NCI-H345 (cell line): Measurements from ENCODE around the gene ATRNL1.

Source experiments
- DNase-seq: peaks from one replicate; lab custom pipeline; 2025; lab: John Stamatoyannopoulos, UW

The ATRNL1 gene

DNA sequence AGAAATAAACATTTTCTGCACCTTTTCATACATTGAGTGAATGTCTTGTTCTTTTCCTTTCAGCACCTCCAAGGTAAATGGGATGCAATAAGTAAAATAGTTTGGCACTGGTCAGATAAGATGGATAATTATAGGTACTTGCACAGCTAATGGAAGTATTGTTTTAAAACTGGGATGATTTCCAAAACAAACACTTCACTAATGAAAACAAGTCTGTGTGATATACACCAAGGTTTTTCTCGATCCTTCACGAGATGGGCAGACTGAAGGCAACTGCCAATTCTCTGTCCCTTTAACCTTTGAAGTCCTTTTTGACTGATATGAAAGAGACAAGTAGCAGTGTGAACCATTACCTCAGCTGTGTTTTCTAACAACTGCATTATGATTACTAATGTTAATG is 756.0 kb downstream of the ATRNL1 start:
- no peak for DNase-seq

DNA sequence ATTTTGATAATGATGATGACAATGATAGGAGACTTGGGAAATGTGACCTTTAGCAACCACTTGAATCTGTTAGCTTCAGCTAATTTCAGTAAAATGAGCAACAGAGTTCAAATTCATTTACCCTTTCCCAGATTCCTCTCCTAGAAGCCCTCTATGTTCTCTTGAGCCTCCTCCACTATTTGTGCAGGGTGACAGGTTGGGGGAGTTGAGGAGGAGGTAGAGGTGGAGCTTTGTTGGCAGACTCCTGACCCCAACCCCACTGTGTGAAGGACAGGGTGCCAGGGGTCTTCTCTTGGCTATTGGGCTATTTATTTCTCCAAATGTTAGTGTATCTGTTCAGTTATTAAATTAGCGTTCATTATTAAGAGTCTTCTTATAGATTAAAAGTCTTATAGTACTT is 757.5 kb downstream of the ATRNL1 start:
- DNase-seq = no peak

- DNase-seq = no peak
Observed at GRCh38 chr10:115851695-115852094, 758.5 kb downstream of the ATRNL1 start.

DNA sequence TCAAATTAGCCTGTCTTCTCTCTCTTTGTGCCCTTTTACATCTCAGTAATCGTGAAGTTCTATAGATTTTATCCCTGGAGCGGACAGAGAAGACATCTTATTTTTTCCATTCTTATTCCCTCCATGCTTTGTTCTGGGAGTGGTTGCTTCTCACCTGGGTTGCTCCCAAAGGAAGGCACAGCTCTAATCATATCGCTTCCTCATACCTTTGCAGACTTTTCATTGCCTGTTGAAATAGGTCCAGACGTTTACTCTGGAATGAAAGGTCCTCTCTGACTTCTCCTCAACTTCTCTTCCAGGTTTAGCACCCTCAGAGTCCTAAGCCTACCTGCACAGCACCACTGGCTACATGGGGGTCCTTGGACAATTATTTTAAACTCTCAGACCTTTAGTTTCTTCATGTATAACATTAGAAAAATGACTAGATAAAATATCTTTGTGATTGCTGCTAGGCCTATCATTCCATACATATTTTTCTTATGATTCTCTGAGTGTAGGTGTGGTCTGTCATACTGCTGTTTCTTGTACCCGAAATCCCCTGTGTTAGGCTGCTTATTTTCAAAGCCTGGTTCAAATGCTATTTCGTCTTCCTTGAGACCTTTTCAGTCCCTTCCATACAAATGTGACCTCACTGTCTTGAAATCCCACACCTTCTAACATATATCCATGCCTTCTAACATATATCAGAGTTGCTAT is 761.7 kb downstream of the ATRNL1 start:
- DNase-seq = no peak

GRCh38 chr10:115856580-115856979 is 763.4 kb downstream of the ATRNL1 start:
- no peak for DNase-seq

GRCh38 chr10:115857856-115858255 is 764.7 kb downstream of the ATRNL1 start:
- no peak for DNase-seq

DNA sequence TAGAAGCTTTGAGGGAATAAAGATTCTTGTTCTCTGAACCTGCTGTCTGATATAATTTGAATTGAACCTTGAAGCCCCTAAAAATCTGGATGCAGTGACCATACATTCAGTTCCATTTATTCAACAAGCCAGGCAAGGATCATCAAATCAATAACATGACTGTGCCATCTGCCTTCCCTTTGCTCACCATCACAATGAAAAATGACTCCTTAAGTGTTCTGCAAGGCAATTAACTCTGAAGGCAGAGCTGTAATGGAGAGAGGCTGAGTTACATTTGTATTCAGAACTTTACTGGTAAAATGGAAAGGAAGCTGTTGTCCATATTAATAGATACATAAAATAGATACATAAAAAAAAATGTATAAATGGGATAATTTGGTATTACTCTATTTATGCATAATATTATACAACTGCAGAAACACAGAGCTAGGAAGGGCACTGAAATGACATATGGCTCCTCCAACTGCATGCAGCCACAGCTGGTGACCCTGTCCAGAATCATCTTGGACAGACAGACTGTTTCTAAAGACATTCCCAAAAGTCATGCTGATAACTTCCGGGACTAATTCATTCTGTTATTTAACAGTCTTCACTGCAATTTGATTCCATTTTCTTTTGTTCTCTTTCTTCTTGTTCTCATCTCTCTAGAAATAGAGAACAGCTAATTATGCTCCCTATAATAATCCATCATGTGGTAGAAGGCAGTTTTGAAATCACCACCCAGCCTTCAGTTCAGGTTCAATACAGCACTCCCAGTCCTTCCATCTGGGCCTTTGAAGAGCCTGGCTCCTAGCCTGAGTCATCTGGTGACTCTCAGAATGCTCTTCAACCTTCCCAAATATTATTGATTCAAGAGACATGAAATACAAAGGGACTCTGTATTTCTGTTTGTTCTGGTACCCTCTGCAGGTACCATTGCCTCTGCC is 767.3 kb downstream of the ATRNL1 start:
- no peak for DNase-seq

DNA sequence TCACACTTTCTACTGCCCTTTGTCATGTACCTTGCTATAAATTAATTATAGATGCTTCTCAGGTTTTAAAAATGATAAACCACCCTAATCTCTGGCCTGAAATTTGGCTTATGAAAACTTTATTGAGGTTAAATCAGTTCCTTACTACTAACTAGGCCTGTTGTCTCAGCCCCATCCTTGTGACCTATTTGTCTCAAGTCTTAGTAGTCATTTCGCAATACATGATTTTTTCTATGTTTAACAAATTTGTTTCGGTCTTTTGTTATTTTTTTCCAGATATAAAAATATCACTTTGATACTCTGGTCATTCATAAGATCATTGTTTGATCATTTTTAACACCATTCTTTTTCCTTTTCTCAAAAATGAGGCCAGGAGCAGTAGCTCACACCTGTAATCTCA is 768.3 kb downstream of the ATRNL1 start:
- DNase-seq = no peak

DNA sequence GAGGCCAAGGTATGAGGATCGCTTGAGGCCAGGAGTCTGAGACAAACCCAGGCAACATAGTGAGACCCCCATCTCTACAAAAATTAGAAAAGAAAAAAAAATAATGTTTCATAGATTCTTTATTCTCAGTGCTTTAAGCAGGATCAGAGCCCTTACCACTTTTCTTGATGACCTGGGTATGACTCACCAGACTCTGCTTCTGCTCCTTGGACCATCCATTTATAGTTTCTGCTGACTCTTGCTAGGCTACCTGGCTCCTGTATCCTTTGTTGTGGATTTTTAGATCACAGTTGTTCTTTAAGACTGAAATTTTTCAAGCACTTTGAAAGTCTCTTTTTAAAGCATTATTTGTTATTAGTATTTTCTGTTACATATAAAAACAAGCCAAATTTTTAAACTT is 768.7 kb downstream of the ATRNL1 start:
- no peak for DNase-seq

GRCh38 chr10:115866174-115866573 is 773.0 kb downstream of the ATRNL1 start:
- DNase-seq = no peak

- DNase-seq = no peak
Observed at GRCh38 chr10:115866691-115867090, 773.5 kb downstream of the ATRNL1 start.

DNA sequence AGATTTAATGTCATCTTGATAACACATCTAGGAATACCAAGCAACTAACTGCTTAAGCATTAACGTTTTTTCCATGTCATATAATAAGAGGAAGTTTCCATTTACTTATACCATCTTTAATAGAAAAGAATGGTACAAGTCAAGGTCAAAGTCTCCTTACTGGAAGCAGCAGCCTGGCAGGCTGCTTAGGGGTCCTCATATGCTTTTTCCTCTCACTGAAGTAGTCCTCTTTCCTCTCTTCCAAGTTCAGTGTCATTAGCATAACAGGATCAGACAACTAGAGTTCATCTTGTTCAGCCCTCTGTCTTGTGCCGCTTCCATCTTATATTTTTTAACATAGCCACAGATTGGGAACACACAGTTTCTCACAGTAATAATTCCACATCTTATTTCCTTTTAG is 774.1 kb downstream of the ATRNL1 start:
- DNase-seq = no peak

GRCh38 chr10:115871855-115872254 is 778.7 kb downstream of the ATRNL1 start:
- DNase-seq = no peak

- DNase-seq = no peak
Observed at GRCh38 chr10:115875172-115875571, 782.0 kb downstream of the ATRNL1 start.

GRCh38 chr10:115879372-115880089 is 786.4 kb downstream of the ATRNL1 start:
- no peak for DNase-seq

GRCh38 chr10:115882021-115882420 is 788.9 kb downstream of the ATRNL1 start:
- peak; percentile 69 for DNase-seq

- no peak for DNase-seq
Observed at GRCh38 chr10:115883372-115883771, 790.2 kb downstream of the ATRNL1 start.

GRCh38 chr10:115884331-115884730 is 791.2 kb downstream of the ATRNL1 start:
- DNase-seq = no peak

DNA sequence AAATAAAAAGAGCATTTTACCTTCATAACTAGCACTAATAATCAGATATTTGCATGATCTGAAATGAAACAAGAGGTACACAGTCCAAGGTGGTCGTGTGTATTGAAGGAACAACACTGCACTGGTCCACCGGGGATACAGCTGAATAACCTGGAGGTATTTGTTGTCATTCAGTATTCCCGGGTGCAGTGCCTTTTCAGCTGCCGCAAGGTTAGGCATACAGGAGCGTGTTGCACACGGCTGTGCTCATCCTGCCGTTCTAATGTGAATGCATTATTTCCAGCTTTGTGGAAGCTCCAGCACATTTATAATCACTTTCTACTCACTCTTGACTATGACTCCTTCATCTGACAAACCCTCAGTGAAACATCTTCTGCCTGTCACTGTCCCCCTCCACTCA is 802.0 kb downstream of the ATRNL1 start:
- DNase-seq = no peak

DNA sequence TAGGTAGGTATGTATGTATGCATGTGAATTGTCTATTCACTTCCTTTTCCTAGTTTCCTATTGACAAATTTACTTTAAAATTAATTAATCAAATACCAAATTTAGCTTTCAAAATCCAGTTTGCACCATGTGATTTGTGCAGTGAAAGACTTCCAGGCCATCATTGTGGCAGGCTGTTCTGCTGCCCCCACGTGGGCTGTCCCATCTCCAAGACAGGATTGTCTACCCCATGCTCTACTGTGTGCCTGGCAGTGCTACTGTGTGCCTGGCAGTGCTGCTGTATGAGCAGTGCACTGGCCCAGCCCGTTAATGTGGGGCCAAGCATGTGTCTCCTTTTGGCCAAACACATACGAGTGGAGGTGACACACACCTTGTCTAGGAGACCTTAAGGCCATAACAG is 805.1 kb downstream of the ATRNL1 start:
- DNase-seq = no peak

- no peak for DNase-seq
Observed at GRCh38 chr10:115902596-115902995, 809.4 kb downstream of the ATRNL1 start.

GRCh38 chr10:115903207-115903606 is 810.0 kb downstream of the ATRNL1 start:
- no peak for DNase-seq

DNA sequence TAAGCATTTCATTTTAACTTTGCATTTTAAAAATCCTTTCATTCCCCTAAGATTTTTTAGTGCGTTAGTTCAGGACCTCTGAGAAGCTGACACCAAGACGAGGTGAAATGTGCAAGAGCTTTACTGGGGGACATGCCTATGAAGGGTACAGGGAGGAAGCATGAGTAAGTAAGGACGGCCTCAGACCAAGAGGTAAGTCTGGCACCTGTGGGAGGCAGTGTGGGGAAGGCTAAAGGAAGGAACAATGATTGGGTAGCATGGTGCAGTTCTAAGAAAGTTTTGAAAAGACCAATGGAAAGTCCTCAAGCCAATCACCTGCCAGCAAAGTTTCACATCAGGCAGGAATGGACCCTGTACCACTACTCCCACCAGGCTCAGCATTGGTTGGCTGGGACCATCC is 810.7 kb downstream of the ATRNL1 start:
- DNase-seq = no peak
